Cardiac septum (tissue), 1 donor: ENCODE data around the gene NOTUM. TPM values are rescaled to one million over a fixed set of nuclear protein-coding genes. Genes with fewer than 3 reads are reported as not detected.

Experiments
- DNase-seq: peaks from one replicate; pipeline ENCODE4 v3.0.0-alpha.2; 2020; ENCODE audit warnings: low spot score
- intact Hi-C: fragments of 100-400 bp; cut with DNase I; formaldehyde crosslinking; loops from one replicate; pipeline ENCODE4 v1.14.0; 2022
- long read RNA-seq: library from polyadenylated mRNA; unstranded; transcript quantifications from one replicate; pipeline ENCODE4 v2.0.0, GENCODE V29; 2021
- total RNA-seq: library from RNA; stranded (reverse); fragmentation: NEBNext Ultra II Directional; extraction: Animal tissue kit (Norgen Biotek cat#: 25700); gene quantifications from one replicate; pipeline ENCODE4 v1.2.1, GENCODE V29; 2021
- donor health status: DM: no; HTN: no; CAD: no.

NOTUM gene
- total RNA-seq: 0.38 TPM
- long read RNA-seq, partial matches to known transcripts: 0 of 2 reads
- long read RNA-seq, other reads (novel, unspliced or antisense): 2 of 2 reads

DNA sequence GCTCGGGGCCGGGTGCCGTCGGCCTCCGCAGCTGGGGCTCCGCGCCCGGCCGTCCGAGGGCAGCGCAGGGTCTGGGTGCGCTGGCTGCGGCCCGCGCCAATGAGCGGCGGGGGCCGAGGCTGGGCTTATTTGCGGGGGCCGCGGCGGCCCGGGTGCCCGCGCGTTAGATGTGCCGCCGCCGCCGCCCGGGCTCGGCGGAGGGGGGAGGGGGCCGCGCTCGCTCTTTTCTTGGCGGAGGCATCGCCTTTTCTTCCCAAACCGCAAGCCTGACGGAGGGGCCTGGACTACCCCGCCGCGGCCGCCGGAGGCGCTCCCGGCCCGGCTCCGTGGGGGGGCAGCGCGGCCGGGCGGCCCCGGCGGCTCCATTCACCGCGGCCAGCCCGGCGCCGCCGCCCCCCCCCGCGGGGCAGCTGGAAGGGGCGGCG is at the start of gene NOTUM:
Gene NOTUM, minus strand, starts transcription at position 101 of the 425 bp plus-strand sequence. CDS start 278 bp downstream, outside the sequence.
- DNase-seq: no peak
- intact Hi-C loops: no loop called here

DNA sequence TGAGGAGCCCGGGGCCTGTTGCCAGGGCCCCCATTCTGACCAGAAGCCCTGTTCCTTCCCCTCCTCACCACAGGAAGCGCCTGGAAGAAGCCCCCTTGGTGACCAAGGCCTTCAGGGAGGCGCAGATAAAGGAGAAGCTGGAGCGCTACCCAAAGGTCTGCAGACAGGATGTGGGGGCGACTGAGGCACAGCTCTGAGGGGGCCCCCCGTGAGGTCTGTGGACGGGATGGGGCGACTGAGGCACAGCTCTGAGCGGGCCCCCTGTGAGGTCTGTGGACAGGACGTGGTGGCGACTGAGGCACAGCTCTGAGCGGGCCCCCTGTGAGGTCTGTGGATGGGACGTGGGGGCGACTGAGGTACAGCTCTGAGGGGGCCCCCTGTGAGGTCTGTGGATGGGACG is 48.4 kb upstream of the NOTUM start:
- DNase-seq: no peak
- intact Hi-C loops: no loop called here

DNA sequence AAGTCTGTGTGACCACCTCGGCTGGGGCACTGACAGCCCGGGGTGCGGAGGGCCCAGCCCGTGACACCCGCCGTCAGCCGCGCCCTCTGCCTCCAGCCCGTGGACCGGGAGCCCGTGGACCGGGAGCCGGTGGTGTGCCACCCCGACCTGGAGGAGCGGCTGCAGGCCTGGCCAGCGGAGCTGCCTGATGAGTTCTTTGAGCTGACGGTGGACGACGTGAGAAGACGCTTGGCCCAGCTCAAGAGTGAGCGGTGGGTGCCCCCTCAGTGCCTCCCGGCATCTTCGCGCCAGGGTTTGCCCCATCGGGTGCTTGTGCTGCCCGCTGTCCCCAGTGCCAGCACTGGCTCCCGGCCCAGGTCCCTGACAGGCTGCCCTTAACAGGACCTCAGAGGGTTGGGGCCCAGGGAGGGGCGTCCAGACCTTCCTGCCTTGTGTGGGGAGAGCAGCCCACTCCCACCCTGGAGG is 48.0 kb upstream of the NOTUM start:
- DNase-seq: no peak
- intact Hi-C loops: no loop called here

DNA sequence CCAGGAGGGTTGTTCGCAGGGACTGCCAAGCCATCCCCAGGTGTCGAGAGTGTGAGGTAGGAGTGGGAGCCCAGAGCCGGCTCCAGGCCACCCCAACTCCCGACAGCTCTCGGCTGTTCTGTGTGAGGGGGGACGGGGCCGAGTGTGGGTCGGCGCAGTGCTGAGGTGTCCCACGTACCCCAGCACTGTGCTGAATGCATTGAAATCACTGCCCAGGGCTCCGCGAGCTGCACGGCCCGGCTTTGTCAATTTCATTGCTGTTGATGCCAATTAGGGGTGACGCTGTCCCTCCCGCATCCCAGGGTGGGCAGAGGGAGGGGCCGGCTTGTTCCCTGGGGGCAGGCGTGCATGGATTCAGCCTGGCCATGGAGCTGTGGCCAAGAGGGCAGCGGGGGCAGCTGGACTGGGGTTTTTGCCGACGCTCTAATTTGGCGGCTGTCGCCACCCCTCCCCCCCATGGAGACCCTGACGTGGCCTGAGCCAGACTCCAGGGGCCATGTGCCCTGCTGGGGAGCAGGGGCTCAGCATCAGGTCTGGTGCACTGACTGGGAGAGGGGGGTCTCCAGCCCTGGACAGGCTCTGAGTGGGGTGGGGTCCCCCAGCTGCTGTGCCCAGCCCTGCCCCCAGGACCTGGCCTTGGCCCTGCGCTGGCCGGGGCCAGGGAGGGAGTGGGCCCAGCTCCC is 47.4 kb upstream of the NOTUM start:
- DNase-seq: no peak
- intact Hi-C loops: no loop called here

DNA sequence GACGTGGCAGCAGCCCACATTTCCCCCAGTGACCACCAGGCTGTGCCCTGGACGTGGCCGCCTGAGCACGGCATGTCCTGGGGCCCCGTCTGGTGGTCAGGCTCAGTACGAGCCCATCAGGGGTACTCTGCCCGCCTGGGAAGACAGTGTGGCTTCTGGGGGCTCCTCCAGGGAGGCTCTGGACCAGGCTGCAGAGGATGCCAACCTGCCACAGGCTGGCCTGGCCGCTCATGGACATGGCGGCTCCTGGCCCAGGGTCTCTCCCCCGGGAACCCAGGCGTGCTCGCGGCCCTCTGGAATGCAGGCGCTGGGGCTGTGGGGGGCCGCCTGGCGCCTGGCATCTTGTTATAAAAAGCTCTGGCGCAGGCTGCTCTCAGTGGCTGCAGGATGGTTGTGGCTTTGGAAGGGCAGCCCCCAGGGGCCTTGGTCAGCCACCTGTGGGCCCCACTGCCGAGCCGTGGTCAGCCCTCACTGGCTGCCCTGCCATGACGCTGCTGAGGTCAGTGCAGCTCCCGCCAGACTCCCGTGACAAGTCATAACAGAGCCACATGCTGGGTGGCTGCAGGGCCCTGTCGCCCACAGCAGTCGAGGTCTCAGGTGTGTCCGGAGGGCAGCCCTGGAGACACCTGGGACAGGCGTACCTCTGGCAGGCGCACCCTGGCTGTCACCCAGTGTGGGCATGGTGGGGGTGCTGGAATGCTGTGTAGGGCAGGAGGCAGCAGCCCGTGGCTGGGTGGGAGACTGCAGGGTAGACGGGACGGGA is 46.7 kb upstream of the NOTUM start:
- intact Hi-C loops: no loop called here
- no peak for DNase-seq

DNA sequence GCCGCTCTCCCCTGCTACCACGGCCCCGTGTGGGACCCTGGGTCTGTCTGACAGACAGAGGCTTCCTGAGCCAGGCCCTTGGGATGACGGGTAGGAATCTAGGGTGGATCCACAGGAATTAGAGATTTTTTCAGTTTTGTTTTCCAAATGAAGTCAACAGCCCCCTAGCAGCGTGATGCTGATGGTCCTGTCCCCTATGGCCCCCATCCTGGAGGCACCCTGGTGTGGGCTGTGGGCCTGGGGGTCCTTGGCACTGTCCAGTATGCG is 46.2 kb upstream of the NOTUM start:
- DNase-seq: no peak
- intact Hi-C loops: no loop called here

DNA sequence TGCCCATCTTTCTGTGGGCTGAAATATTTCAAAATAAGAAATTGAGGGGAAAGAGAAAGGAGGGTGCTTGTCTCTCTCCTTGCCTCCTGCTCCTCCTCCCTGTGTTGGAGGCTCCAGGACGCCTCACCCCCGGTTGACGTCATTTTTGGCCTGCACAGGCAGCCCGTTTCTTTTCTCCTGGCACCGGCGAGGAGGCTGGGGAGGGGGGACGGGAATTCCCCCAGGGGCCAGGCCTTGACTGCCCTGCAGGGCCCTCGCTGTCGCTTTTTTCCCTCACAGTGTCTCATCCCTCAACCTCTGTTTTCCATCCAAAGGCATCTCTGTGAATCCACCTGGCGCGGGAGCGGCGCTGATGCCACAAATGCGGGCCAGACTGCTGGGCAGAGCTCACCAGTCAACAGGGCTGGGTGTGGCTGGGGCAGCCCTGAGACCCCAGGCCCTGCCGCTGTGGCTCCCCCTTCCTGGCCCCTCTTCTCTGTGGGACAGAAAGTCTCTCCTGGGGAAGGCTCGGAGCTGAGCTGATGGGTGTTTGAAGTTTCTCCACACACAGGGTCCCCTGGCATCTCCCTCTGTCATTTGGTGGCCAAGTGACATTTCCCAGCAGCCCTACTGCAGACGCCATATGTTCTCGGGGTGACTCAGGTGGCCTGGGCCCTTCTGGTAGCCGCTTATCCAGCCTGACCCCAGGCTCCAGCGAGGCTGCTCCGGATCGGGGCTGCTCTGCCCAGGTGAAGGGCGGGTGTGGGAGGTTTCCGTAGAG is 45.7 kb upstream of the NOTUM start:
- DNase-seq: no peak
- intact Hi-C loops: no loop called here

DNA sequence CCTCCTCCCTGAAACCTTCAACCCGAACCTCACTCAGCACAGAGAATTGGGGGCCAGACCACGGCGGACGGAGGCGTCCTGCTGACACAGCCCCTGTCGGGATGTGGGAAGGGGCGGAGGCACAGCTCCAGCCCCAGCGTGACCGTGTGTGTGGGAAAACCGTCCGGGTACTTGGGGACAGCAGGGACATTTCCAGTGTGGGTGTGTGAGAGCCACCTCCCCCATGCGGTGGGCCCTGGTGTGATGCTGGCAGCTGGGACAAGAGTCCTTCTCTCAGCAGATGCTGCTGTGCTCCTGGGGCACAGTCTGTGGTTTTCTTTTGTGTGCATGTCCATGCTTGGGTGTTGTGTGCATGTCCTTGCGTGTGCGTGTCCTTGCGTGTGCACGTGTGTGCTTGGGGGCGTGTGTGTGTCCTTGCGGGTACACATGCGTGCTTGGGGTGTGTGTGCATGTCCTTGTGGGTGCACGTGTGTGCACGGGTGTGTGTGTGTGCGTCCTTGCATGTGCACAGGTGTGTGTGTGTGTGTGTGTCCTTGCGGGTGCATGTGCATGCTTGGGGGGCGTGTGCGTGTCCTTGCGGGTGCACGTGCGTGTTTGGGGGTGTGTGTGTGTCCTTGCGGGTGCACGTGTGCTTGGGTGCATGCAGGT is 44.8 kb upstream of the NOTUM start:
- no peak for DNase-seq
- intact Hi-C loops: no loop called here

DNA sequence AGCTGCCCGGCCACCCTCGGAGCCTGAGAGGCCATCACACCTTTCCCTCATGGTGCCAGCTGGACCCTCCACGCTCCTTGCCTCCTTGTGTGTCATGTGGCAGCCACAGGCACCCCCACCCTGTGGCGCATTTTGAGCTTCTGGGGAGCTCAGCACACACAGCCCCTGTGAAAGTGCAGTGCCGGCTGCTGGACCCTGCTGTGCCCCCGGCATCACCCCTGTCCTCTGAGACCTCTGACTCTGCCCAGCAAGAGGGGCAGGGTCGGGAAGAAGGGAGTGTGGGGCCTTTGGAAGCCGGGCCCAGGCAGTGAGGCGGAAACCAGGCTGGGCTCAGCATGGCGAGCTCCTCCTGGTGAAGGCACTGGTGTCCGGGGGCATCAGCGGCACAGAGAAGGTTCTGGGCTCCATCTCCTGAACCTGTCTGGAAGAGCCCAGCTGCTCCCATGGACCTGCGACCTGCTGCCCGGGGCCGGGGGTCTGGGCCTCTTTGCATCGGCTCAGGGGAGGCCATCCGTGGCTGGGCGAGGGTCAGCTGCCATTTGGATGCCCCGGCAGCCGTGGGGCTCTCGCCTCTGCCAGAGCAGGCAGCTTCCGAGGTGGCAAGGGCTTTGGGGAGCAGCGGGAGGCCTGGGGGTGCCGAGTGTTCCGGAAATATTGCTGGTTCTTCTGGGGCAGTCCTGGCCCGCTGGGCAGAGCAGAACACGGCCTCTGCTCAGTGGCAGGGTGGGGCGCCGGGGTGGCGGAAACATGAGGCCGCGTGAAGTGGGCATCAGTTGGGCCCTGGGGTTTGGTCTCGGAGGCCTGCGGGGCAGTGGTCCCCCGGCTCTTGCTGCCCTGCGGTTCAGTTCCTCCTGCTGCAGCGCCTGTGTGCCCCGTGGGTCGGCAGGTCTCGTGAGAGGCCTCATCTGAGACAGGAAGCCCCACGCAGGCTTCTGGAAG is 43.8 kb upstream of the NOTUM start:
- intact Hi-C loops: no loop called here
- no peak for DNase-seq

DNA sequence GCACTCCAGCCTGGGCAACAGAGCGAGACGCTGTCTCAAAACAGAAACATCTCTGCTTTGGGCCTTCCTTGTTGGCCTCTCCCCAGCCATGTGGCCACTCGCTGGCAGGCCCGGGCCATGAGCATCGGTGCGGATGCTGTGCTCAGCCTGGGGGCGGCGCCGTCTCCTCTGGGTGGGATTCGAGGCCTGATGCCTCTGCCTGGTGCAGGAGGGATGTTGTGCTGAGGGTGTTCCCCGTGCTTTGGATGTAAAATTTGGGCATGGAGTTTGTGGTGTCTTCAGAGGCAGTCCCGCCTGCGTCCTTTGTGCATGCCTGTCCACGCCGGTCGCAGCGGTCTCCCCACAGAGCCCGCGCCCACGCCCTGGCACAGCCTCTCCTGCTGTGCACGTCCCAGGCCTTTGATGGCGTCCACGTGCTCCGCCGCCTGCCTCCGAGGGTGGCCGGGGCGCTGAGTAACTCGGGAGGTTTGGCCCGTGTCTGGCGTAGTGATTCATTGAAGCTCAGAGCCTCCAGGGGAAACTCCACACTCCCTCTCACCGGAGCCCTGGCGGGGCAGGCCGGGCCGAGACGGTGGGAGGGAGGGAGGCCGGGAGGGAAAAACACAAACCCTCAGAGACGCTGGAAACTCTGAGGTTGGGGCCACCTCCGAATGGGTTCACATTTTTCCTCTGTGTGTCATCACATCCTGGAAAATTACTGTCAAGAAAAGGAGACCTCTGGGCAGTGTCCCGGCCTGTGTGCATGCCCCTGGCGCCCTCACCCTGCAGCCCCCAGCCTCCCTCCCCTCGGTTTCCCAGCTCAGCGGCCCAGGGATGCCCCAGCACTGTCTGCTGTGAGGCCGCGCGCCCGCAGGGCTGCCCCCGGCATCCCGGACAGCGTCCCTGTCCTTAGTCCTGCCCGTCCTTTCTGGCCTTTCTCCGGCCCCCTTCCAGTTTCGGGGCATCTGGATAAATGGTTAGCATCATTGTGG is 42.7 kb upstream of the NOTUM start:
- intact Hi-C loops: no loop called here

DNA sequence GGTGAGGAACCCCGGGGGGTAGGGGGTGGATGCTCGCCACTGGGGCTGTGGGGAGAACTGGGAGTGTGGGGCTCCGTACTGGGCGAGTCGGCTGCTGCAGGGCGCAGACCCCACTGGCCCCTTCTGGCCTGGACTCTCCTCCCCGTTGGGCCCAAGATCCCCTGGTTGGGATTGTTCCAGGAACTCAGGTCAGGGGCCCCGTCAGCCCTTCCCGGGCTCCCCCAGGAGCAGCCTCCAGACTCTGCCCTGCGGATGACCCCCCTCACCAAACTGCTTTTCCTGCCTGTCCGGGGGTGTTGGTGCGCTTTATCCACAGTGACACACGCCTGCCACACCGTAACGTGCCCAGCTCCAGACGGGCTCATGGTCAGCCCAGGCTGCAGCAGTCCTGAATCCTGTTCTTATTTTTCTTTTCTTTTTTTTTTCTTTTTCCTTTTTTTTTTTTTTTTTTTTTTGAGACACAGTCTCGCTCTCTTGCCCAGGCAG is 40.6 kb upstream of the NOTUM start:
- DNase-seq: no peak
- intact Hi-C loops: no loop called here

More for the DNA sequence above, 42.7 kb upstream of the NOTUM start:
- no peak for DNase-seq

DNA sequence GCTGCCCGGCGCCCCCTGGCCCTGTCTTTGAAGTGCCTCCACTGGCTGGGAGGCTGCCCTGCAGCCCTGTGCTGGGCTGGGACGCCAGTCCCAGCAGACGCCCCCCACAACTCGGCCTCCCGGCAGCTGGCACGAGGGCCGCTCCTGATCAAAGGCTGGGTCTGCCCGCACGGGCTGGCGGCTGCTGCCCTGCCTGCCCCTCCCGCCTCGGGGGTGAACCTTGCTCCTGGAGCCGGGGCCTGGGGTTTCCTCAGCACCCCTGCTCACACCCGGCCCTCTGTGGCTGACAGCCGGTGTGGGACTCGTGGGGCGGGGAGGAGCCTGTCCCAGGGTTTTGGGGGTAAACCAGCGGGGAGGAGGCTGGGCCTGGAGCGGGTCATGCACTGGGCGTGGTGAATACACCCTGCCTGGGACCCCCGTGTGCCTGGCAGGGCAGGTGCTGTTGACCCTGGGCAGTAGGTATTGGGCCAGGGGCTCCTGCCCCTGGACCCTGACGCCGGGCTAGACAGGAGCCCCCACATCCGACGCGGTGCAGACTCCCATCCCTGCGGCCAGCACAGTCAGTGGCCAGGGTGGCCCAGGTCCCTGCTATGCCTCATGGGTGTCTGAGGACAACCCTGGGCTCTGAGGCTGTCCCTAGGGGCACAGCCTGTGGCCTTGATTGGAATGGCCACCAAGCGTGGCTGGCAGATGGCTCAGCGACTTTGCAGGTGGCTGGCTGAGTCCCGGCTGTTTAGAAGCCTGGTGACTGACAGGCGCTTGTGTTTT is 40.0 kb upstream of the NOTUM start:
- no peak for DNase-seq
- intact Hi-C loops: no loop called here

DNA sequence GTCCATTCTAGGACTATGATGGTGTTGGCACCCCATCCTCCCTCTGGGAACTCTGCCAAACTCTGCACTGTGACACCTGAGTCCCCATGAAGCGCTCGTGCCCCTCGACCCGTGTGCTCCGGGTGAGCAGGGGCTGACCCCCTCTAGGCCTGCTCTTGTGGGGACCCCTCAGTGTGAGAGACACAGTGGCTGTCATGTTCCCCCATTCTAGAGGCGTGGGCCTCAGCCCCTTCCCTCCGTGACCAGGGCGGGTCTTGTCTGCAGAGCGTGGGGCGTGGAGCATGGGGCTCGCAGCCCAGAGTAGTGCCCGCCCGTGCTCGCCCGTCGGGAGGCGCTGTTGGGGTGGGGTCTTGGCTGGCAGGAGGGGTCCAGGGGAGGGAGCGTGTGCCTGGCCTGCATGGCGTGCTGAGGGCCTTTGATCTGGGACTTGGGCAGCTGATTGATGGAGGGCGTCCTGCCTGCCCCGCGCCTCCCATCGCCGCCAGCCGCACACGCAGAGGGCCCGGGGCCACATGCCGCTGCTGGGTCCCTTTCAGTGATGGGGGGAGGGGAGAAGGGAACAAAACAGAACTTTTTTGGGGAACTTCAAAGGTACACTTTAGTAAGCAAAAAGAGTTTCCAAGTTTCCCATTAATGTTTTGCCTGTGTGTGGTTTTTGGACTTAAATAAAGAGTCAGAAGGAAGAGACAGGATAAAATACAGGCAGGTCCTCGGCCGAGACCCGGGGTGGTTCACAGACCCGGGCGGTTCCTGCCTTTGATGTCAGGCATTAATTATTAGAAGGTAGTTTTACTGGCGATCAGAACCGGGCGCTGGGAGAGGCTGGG is 39.2 kb upstream of the NOTUM start:
- DNase-seq: no peak

DNA sequence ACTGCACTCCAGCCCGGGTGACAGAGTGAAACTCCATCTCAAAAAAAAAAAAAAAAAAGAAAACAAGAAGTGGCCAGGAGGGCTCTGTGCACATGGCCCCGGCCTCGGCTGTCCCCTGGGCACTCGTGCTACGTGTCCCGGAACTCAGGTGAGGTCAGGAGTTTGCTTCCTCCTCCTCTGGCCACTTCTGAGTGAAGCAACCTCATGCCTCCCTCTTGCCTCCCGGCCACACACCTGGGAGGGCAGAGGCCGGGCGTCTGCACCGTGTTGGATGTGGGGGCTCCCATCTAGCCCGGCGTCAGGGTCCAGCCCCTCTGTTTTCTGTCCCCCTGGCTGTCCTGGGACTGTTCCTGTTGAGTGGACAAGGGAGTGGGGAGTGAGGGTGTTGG is 38.6 kb upstream of the NOTUM start:
- no peak for DNase-seq
- intact Hi-C loops: no loop called here

More for the DNA sequence above, 39.2 kb upstream of the NOTUM start:
- intact Hi-C loops: no loop called here

DNA sequence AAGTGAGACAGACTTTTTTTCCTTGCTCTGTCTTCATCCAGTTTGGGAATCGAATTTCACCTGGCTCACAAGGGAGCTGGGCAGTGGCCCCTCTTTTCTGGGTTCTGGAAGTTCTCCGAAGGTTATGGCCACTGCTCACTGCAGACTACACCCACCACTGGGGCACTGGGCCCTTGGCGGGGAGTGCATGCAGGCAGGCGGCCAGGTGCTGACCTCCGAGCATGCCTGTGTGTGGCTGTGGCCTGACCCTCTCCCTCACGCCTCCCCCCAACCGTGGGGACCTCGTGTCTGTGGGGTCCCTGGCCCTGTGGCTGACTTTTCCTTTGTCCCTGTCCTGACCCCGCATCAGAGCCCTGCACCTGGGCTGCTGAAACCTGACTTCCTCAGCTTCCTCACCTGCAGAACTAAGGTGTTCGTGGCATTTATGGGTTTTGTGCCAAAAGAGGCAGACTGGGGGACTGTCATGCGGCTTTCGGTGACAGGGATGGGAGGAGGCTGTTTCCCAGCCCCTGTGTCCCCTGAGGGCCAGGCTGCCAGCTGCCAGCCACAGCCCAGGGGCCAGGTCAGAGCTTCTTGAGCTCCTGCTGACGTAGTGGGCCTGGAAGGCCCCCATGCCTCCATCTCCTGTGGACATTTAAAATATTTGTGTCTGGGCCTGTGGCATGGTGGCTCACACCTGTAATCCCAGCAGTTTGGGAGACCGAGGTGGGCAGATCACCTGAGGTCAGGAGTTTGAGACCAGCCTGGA is 37.9 kb upstream of the NOTUM start:
- no peak for DNase-seq
- intact Hi-C loops: no loop called here
